Amniotic stem cell (primary cell): ENCODE measurements around the gene FXYD3.

Source experiments
- DNase-seq: peaks from one replicate; lab custom pipeline; 2025; lab: John Stamatoyannopoulos, UW

FXYD3 gene

GRCh38 chr19:35115177-35115951 is at the start of gene FXYD3:
TSS of gene FXYD3 (plus strand) at chr19:35115823. CDS start at chr19:35119377, 3,554 bp downstream.
- DNase-seq, result no peak

GRCh38 chr19:35066121-35066520 is 49.5 kb upstream of the FXYD3 start:
- DNase-seq, result no peak

GRCh38 chr19:35066691-35067563 is 48.7 kb upstream of the FXYD3 start:
- peak; percentile 77 for DNase-seq

- no peak for DNase-seq
These were observed 46.5 kb upstream of the FXYD3 start for GRCh38 chr19:35068941-35069634.

GRCh38 chr19:35069696-35070095 is 45.9 kb upstream of the FXYD3 start:
- no peak for DNase-seq

GRCh38 chr19:35070471-35070870 is 45.2 kb upstream of the FXYD3 start:
- DNase-seq, result no peak

- no peak for DNase-seq
These were observed 42.1 kb upstream of the FXYD3 start for GRCh38 chr19:35073516-35073915.

- no peak for DNase-seq
These were observed 41.7 kb upstream of the FXYD3 start for GRCh38 chr19:35073941-35074340.

- no peak for DNase-seq
These were observed 41.0 kb upstream of the FXYD3 start for GRCh38 chr19:35074426-35075201.

GRCh38 chr19:35075202-35076025 is 40.2 kb upstream of the FXYD3 start:
- DNase-seq, result no peak

- DNase-seq, result no peak
These were observed 39.6 kb upstream of the FXYD3 start for GRCh38 chr19:35076026-35076370.

GRCh38 chr19:35076657-35077056 is 39.0 kb upstream of the FXYD3 start:
- DNase-seq, result no peak

GRCh38 chr19:35077411-35078223 is 38.0 kb upstream of the FXYD3 start:
- no peak for DNase-seq

GRCh38 chr19:35079826-35080225 is 35.8 kb upstream of the FXYD3 start:
- DNase-seq, result no peak

GRCh38 chr19:35080613-35081170 is 34.9 kb upstream of the FXYD3 start:
- DNase-seq, result no peak

- no peak for DNase-seq
These were observed 34.4 kb upstream of the FXYD3 start for GRCh38 chr19:35081201-35081600.

GRCh38 chr19:35083691-35084508 is 31.7 kb upstream of the FXYD3 start:
- DNase-seq, result no peak

- no peak for DNase-seq
These were observed 31.2 kb upstream of the FXYD3 start for GRCh38 chr19:35084509-35084762.

GRCh38 chr19:35085947-35086346 is 29.7 kb upstream of the FXYD3 start:
- DNase-seq, result no peak
